Hematopoietic multipotent progenitor cell treated with erythropoietin and hydrocortisone succinate and interleukin-3 and kit ligand, for 17 days (in vitro differentiated cells): Measurements from ENCODE around the gene UMODL1.

ENCODE experiments used
- DNase-seq: peaks from one replicate; pipeline ENCODE4 v3.0.0-alpha.2; 2015; ENCODE audit warnings: low spot score

The UMODL1 gene

DNA sequence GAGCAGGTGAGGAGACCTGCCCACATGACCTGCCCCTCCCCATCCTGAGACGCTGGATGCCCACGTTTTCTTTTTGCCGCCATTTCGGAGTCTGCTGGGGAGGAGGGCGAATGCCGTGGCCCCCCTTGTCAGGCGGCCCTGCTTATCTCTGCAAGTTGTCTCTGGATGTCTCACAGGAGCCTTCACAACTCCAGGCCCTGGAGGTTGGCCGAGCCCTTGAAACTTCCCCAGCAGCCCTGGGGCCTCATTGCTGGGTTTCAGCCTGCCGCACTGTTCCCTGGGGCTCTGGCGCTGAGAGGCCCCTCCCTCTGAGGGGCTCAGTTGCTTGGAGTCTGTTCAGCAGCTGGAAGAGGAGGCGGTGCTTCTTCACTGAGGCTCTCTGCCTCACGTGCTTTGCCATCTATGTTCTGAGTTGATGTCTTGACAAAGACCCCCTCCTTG, 31.2 kb upstream of the UMODL1 start:
- DNase-seq: no peak

DNA sequence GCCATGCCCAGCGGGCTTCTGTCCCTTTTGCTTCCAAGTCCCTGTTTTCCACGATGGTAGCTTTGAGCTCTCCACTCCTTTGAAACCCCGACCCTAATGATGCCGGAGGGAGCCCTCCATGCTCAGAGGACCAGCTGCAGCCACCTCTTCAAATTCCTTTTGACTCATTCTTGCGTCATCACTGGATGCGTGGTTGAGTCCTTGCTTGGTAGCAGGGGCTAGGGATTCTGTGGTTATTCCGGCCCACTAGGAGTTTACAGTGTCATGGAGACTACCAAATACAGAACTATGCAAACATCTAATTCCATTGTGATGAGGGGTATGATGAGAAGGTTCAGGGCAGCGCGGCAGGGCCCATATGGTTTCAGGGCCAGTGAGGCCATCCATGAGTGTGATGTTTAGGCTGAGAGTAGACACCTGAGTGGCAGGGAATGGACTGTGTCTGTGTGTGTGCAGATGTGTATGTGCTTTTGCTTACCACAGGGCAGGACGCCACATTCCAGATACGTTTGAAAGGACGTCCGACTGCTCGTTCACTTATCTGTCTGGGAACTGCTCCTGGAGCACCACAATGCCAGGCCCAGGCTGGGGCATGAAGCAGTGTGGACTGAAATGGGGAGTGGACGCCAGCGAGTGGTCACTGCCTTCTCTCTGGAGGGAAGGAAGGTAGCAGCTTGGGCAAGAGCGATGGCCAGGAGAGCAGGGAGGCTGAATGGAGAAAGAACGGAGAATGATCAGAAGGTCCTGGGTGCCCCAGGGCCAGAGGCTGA, 30.5 kb upstream of the UMODL1 start:
- no peak for DNase-seq

DNA sequence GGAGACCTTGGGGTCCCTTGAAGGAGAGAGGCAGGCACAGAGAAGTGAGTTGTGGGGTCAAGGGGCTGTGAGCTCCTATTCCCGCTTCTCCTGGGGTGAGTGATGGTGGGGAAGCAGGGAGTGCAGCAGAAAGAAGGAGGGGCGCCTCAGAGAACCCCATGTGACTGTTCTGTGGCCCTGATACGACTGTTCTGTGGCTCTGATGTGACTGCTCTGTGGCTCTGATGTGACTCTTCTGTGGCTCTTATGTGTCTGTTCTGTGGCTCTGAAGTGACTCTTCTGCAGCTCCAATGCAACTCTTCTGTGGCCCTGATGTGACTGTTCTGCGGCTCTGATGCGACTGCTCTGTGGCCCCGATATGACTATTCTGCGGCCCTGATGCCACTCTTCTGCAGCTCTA, 29.9 kb upstream of the UMODL1 start:
- DNase-seq: no peak

DNA sequence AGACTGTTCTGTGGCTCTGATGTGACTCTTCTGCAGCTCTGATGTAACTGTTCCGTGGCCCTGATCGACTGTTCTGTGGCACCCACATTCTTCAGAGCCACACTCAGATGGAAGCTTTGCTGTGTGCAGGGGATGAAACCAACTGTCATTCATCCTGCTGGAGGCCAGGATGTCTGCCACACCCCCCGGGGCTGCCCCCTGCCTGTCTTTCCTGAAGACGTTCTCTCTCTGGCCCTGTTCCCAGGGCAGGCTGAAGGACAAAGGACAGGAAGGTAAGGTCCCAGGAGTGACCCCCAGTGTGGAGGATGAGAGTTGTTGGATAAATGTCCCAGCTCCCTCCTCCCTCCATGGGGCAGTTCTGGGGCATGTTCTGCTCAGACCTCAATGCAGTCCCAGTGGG, 29.4 kb upstream of the UMODL1 start:
- no peak for DNase-seq

DNA sequence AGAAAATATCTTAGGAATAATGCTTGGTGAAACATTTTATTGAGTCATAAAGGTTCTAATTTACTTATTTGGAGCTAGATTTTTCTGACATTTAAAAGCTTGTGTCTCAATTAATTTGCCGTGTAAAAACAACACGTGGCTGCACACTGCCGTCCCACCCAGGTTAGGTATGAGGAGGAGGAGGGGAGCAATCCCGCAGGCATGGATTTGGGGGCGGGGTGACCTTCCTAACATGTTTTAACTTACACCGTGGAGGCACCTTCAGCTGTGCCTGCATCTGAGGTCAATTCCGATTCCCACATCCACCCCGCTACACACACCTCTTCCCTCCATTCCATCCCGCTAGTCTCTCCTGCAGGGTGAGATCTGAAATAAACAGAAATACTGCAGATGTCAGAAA, 28.5 kb upstream of the UMODL1 start:
- no peak for DNase-seq

DNA sequence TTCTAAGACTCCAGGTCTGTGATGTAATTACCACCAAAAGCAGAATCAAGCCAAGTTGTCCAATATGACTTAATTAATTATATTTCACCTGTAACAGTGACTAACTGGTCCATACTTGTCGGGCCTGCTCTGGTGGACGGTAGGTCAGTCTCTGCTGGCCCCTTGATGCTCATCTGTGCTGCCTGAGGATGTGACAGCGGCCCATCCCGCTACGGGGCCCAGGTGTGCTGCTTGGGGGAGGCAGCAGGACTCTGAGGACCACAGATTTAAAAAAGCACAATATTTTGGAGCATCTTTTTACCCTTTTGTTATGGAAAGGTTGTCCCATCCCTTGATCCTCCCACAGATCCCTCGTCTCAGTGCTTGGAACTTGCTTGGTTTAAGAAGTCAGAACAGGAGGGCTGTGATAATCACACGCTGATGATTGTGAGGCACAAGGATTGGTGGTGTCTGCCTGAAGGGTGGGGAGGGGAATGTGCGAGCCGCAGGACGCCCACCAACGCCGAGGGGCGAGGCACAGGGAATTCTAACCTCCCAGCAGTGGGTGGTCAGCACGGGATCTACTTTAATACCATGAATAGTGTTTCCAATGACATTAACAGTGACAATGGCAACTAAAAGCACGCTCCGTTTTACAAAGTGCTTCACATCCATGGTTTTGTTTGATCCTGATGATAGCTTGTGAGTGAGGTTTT, 27.8 kb upstream of the UMODL1 start:
- no peak for DNase-seq

DNA sequence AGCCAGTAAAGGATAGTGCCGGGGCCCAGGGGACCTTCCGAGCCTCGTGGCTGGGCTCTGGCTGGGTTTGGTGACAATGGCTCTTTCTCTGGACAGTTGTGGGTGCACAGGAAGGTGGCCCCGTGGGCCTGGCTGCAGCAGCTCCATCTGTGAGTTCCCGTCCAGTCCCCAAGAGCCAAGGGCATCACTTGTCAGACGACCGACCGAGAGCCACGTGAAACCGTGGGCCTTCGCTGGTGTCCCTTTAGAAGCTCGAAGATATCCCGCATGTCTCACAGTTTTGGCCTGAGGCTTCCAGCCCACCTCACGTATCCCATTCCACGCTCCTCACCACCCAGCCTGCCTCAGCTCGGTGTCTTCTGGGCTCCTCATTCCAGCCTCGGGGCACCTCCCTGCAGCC, 27.2 kb upstream of the UMODL1 start:
- no peak for DNase-seq

DNA sequence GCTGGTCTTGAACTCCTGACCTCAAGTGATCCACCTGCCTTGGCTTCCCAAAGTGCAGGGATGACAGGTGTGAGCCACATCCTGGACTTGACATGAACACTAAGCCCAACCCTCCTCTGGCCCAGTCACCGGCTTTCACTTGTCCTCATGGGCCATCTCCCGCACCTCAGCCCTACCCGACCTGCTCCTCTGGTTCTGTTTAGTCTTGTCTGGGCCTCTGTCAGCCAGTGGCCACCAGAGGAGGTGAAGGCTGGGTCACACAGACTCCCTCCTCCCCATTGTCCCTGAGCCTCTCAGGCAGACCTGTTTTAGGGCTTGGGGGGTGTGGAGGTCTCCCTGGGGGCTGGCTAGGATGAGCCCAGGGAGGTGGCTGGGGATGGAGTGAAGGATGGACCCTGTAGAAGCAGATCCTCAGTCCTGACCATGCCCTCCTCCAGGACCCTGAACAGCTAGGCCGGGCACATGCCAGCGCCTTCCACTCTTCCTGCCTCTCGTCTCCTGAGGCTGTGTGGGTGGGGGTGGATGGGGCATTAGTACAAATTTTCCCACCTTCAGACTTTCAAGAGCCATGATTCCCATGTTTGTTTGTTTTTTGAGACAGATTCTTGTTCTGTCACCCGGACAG, 26.1 kb upstream of the UMODL1 start:
- DNase-seq: no peak

DNA sequence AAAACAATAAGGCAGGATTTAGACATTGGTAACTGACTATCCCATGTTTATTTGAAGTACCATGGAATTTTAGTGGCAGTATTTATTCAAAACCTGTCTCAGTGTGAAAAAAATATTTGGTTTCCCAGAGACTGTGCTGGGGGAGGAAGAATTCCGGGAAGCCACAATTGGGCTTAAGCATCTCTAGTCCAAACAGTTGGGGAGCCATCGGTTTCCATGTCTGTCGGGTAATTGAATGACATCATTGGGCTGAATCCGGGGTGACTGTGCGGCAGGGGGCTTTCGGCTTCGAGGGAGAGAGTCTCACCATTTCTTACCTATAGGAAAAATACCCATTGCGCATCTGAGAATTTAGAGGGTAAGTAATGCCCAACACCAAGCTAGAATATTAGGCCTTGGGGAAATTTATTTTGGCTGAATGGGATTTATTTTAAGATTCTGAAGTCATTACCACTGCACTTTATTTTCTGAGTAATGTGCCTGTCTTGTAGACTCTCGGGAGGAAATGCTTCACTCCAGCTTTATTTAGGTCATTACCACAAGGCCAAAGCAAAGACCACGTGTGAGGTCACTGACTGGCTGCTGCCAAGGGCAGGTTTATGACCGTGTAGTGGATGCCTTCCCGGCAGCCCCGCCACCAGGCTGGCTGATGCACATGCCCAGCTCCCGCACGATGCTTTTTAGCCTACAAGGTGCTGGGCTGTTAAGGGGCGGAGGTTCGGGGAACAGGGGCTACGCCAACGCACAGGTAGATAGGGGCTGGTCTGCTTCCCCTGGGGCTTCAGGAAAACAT, 23.1 kb upstream of the UMODL1 start:
- DNase-seq: no peak

DNA sequence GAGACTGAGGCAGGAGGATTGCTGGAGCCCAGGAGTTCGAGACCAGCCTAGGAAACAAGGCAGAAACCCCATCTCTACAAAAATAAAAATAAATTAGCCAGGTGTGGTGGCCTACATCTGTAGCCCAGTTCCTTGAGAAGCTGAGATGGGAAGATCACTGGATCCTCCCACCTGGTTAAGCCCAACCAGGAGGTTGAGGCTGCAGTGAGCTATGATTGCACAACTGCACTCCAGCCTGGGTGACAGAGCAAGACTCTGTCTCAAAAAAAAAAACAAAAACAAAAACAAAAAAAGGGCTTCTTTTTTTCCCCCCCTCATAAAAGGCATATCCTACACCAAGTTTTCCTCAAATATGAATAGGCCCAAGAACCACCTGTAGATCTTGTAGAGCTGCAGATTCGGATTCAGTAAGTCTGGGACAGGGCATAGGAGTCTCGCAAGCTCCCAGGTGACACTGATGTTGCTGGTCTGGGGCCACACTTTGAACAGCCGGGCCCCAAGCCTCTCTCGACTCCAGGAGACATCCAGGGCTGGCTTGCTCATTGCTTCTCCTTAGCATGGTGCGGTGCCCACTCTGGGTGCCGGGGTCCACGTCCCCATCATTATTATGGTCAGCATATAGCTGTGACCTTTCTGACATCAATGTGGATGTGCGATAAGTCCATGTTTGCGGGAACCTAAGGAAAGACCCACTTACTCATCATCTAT, 22.1 kb upstream of the UMODL1 start:
- DNase-seq: no peak

DNA sequence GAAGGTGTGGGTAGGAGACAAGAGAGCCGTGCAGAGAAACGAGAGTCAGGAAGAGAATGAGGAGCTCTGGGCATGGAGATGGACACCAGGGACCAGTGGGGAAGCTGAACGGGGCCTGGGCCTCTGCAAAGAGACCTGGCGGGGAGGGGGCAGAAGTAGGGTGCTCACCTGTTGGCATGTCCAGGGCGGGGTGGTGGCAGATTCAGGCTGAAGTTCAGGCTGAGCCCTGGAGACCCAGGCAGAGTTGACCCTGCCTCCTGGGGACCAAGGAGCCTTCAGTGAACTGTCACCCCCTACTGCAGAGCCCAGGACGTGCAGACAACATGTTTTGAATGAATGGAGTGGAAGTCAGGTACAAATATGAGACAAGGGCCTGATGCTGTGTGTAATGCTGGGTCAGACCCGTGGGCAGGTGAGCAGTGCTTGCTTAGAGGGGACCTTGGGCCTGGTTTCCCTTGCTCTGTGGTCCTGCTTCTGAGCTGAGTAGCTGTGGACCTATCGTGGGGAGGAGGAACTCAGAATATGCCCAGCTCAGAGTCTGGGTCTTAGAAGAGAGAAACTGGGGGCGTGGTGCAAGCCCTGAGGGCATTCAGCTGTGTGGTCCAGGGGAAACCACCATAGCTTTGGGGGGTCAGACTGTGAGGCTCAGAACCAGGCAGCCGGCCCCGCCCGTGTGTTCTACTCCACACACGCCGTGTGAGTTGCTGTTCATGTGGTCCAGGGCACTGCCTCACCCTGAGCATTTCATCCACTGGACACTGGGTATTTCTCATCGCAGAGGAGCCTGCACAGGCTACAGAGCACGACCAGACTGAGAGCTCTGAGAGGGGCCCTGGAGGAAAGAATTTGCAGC, 21.3 kb upstream of the UMODL1 start:
- DNase-seq: no peak

DNA sequence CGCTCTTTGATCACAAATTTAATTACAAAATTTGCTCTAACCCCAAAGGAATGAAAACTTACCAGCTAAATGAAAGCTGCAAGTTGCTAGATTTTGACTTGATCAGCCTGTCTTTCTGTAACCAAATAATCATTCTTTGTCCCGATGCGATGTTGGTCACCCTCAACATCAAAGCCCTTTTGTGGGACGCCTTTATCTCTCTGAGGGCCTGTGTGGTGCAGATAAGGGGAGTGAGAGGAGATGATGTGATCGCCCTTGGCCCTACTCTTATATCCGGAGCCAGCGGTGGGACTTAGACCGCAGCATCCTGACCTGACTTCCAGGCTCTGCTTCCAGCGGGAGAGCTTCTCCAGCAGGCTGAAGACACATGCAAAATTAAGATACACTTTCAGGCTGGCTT, 19.3 kb upstream of the UMODL1 start:
- DNase-seq: no peak

DNA sequence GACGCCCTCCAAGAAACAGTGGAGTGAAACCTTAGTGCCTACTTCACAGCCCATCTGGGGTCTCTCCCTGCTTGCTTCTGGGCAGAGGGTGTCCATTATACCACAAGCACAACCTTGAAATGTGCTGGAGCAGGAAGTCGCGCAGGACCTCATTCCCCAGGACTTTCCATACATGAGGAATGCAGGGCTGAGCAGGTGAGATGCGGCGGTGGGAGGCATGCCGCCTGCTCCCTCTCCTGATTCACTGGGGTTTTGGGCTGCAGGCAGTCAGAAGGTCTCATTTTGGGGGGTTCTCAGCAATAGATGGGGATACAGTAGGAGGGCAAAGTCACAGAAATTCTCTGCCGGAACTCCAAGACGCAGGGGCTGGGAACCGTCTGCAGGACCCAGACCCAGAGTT, 15.7 kb upstream of the UMODL1 start:
- no peak for DNase-seq

DNA sequence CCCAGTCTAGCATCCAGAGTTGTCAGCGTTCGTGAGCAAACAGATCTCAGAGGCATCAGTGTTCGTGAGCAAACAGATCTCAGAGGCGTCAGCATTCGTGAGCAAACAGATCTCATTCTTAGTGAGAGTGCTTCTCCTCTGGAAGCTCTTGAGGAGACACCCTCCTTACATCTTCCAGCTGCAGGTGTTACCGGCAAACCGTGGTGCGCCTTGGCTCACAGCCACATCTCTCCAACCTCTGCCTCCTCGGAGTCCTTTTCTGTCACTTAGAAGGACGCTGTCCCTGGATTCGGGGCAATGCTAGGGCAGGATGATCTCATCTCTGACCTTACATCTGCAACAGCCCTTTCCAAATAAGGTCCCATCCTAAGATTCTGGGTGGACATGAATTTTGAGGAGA, 14.6 kb upstream of the UMODL1 start:
- DNase-seq: no peak

DNA sequence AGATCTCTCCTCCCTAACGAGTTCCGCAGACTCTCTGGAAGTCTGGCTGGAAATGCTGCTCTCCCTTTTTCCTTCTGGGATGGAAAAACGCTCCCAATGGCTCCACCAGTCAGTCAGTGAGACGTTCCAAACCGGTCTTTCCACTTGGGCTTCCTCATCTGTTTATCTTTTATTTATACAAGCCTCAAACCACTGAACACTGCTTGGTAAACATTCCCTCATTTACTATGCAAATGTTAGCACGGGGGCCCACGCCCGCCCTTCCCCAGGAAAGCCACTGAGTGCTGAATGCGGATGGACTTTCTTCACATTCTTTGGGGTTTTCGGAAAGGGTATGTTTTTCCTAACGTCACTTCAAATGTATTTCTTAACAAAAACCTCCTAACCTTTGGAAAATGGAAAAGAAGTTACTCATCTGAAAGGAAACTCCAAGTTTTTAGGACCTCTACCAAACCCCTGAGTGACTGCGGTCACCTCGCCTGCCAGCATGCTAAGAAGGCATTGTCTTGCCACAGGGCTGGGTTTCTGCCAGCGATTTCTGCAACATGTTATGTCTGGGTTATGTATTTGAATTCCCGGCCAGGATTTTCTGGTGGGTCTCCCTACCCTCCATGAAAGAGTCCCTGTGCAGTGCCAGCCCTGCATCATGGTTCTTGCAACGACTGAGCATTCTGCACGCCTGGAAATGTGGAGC, 14.0 kb upstream of the UMODL1 start:
- no peak for DNase-seq

DNA sequence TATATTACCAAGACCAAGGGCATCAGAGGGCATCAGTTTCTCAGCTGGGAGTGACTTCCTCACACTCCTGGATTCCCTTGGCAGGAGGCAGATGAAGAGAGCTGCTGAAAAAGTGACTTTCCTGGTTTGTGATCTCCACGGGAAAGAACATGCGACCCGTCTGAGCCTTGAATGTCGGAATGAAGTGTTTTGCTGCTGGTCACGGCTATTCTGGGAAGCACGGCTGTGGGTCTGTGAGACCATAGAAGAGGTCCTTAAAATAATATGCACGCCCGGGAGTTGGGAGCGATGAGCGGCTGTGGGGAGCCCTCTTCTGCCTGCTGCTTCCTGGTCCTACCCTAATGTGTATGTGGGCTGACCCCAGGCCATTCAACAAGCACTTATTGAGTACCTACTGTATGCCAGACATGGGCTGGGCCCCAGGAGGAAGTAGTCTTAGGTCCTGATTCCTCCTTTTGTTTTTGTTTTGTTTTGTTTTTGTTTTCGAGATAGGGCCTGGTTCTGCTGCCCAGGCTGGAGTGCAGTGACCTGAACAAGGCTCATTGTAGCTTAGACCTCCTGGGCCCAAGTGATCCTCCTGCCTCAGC, 13.2 kb upstream of the UMODL1 start:
- DNase-seq: no peak

DNA sequence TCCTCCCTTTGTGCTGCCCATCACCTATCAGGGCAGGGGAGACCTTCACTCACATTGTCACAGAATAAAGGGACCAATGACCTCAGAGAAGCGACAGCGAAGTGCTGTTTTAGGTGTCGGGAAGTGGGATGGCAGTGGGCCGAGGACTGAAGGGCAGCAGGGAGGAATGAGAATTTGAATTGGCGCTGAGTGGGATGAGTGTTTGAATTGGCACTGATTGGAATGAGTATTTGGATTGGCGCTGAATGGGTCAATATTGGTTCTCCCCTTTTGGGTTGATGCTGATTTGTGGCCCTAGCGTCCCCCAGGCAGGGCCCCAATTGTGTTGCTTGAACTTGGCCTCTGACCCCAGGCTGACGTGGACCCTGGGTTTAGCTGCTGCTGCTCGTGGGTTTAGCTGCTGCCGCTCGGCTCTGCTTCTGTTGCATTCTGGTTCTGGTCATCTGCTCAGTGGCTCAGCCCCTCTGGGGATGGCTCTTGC, 12.4 kb upstream of the UMODL1 start:
- DNase-seq: no peak

DNA sequence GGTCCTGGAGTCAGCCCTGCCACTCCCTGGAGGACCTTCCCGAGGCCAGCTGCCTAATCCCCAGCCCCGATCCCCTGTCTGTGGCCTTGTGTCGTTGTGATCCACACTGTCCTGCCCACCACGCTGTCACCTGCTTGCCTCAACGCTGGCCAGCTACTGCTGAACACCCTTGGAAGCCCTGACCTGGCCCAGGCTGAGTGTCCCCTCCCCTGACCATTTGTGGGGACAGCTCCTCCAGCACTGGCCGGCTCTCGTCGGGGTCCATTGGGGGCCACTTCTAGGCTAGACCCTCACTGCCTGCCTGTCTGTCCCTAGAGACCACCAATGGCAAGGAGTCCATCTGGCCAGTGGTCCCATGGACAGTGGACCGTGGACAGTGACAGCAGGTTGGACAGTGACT, 12.0 kb upstream of the UMODL1 start:
- no peak for DNase-seq

DNA sequence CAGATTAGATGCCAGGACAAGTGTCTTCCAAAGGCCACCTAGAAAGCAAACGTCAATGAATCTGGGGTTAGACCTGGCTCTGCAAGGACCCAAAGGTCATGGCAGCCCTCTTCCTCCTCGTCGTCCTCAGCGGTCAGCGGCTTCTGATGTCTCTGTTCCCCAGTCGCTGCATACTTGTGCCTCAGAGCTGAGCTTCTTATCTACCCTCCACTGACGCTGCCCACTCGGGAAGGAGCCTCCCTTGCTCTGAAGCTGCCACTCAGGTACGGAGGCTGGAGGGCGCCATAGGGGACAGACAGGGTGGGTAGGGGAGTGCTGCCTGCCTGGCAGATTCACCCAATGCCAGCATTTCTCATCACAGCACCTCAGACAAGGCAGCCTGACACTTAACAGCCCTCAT, 11.4 kb upstream of the UMODL1 start:
- no peak for DNase-seq

DNA sequence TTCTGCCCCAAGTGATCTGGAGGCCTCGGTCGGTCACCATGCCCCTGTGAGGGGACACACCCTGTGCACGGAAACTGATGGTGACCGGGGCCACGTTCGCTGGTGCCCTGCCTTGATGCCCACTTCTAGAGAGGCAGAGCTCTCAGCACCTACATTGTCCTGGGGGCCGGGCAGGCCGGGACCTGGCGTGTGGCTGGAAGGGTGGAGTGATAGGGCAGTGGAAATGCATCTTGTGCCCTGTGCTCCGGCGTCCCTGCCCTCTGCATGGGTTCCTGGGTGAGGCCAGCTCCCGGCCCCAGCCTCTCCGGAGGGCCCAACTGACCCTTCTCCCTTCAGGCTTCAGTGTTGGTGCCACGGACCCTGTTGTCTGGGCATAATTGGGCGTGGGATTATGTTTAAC, 11.0 kb upstream of the UMODL1 start:
- no peak for DNase-seq
